ENCODE results near the gene RAB34. TPM values are rescaled to one million over a fixed set of nuclear protein-coding genes. Genes with fewer than 3 reads are reported as not detected.

RAB34 gene
- total RNA-seq, 1 experiment from 2014 or later = 189 TPM

- Histone ChIP-seq H2AFZ (ENCODE audit: low read length) (no peak overlapping the region), H2AK5ac (ENCODE audit: insufficient read length, low read length) (no peak overlapping the region), H3K4me2 (ENCODE audit: insufficient read depth, insufficient read length, low read length) (no peak overlapping the region), H3K9ac (ENCODE audit: extremely low read depth, insufficient read length, low read length) (no peak overlapping the region), H3K27ac (ENCODE audit: insufficient read length, low read depth, low read length) (no peak overlapping the region), H3K14ac (ENCODE audit: insufficient read depth, low read length) (no peak overlapping the region), H4K91ac (ENCODE audit: insufficient read length, low read depth, low read length) (no peak overlapping the region), H4K20me1 (ENCODE audit: control insufficient read depth, insufficient read depth, insufficient read length) (no peaks in the 10 kb centered on the region), H3K79me1 (ENCODE audit: insufficient read depth, low read depth, low read length, poor library complexity, severe bottlenecking) (no peaks in the 10 kb centered on the region), H3T11ph (ENCODE audit: low read length) (no peak overlapping the region), H3K23me2 (ENCODE audit: insufficient read length, low read depth, low read length, poor library complexity, severe bottlenecking) (no peaks in the 10 kb centered on the region), H3K9me3 (ENCODE audit: control insufficient read depth, low read depth, low read length) (no peaks in the 10 kb centered on the region), H3K79me2 (ENCODE audit: insufficient read depth, low read length) (no peaks in the 10 kb centered on the region), H3K27me3 (ENCODE audit: insufficient read depth, low read length) (no peaks in the 10 kb centered on the region), H3K18ac (ENCODE audit: insufficient read length, low read depth, low read length) (no peak overlapping the region), H3K4ac (ENCODE audit: low read depth, low read length) (no peak overlapping the region), H2BK20ac (ENCODE audit: low read depth, low read length, poor library complexity, severe bottlenecking) (no peak overlapping the region), H3K23ac (ENCODE audit: insufficient read length, low read depth, low read length) (no peak overlapping the region), H4K8ac (replicated peaks; ENCODE audit: insufficient read length, low read depth, low read length) (no peak overlapping the region), H2BK15ac (ENCODE audit: low read depth, low read length) (no peak overlapping the region), H2BK5ac (ENCODE audit: insufficient read length, low read length) (no peak overlapping the region), H3K4me1 (ENCODE audit: insufficient read depth, low read length) (peaks cover 12% of the 10 kb centered on the region; the same call in 1 of the 2 replicates), H2BK12ac (ENCODE audit: insufficient read length, low read depth, low read length) (no peak overlapping the region), H4K5ac (ENCODE audit: insufficient read length, low read depth, low read length) (no peak overlapping the region), H3K56ac (ENCODE audit: insufficient read length, low read depth, low read length) (no peak overlapping the region), H2BK120ac (ENCODE audit: low read depth, low read length, poor library complexity, severe bottlenecking) (no peak overlapping the region)
- no peak for DNase-seq
- TF ChIP-seq CTCF (conservative IDR thresholded peaks at IDR 0.05) = no peak
- Mint-ChIP-seq H3K27ac (peak overlapping the region in 1 of 3 experiments; percentile 57; a peak in 1 of 7 replicates), H3K9me3 (no peaks in the 10 kb centered on the region), H3K4me1 (peaks cover 38 to 42% of the 10 kb centered on the region in 2 experiments), H3K36me3 (ENCODE audit: insufficient read depth in 1 of 3, low read depth in 3 of 3) (peaks cover 35 to 47% (median 41%) of the 10 kb centered on the region in 3 experiments; a peak in 6 of 7 replicates), H3K27me3 (ENCODE audit: low read depth) (0 out of 2 replicates have a peak, but pooled peaks cover 1% of the 10 kb centered on the region), H3K4me3 (0 out of 5 replicates have a peak overlapping the region, but pooled peaks of 1 of the 2 experiments have one; percentile 14)
- no CpG with 5 or more reads among the region's 32 CpGs for WGBS (ENCODE audit: extremely low coverage, insufficient read length, low lambda C conversion rate)
Measured at GRCh38 chr17:28758411-28759121, 40.9 kb upstream of the RAB34 start.

Data from H9 (cell line).